ENCODE results near the gene CPNE7. TPM values are rescaled to one million over a fixed set of nuclear protein-coding genes. Genes with fewer than 3 reads are reported as not detected.
A peak's percentile ranks its signal among the peaks of the same experiment; 100 is the strongest.

Gene CPNE7
- total and polyA plus RNA-seq, 2 of the 13 experiments (the other 11 are each of a cell fraction or from before 2014, with no cell fraction given): 0.59 TPM; not detected in 1

DNA sequence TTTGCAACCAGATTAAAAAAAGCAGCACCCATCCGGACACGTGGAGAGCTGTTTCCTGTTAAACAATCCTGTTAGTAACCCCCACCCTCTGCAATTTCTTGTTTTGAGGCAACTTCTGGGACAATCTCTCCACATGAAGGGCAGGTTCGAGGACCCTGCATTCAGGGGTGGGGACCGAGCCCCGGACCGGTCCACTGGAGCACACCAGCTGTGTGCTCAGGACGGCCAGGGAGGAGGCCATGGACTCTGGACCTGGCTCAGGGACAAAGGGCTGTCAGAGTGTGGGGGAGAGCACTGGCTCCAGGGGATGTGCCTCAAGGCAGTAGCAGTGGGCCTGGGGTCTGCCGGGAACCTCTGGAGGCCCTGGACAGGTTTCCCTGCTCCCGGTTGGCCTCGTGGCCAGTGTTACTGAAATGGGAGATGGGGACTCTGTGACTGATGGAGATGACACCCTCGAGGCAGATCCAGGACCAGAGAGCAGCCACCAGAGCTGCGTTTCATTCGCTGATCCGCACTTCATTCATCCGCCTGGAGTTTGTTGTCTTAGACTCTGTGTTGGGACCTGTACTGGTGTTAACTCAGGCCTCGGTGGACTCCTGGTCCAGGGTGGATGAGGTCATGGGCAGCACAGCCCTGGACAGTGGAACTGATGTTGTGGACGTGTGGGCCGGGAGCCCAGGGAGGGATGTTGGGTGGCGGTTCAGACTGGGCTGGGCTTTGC lies 2.9 kb upstream of the CPNE7 start:
- peak overlapping the region in 2 of 3 experiments; percentile 11 to 56; a peak in 3 of 6 replicates for H3K4me3 ChIP-seq (replicated peaks in 1 of 3; ENCODE audit: insufficient read depth in 1 of 3, low read depth in 2 of 3, low read length in 3 of 3)
- in situ Hi-C loops (cut with HindIII; ENCODE audit: extremely low pct_ligation_motif_present, low pct_unique_long_range_greater_than_20kb): no loop called here
- BruUV-seq (replicated peaks): no TSS peak
- ChIA-PET CTCF (ENCODE audit: low intra/inter-chr PET ratio, low total read pairs) (no interaction called here), POLR2A (interaction anchor here (0.8 to 1.7 kb wide), 7 partner anchors 9 to 350 kb away, joined by 3 to 16 read pairs (median 4); partner anchors contain the start of gene SPG7)
- ATAC-seq (peak; percentile 36), FAIRE-seq (peak; percentile 95), DNase-seq (ENCODE audit: low spot score) (peak; percentile 73)
- peak overlapping the region; percentile 71 for H3K4me2 ChIP-seq (ENCODE audit: low read depth, low read length)
- H3K9ac ChIP-seq (ENCODE audit: insufficient read depth, low read depth, low read length): peak overlapping the region; percentile 42
- no peaks in the 10 kb centered on the region for H3K36me3 ChIP-seq (replicated peaks in 1 of 2; ENCODE audit: control insufficient read depth in 1 of 2, insufficient read depth in 2 of 2, low read length in 2 of 2)
- no peak overlapping the region for H2AFZ ChIP-seq (ENCODE audit: low read length)
- no peaks in the 10 kb centered on the region for H3K79me2 ChIP-seq (ENCODE audit: insufficient read depth, low read length)
- peaks cover 4 to 26% of the 10 kb centered on the region in 2 experiments; a peak in 3 of 5 replicates for H3K27me3 ChIP-seq (ENCODE audit: control insufficient read depth in 1 of 2, insufficient read depth in 2 of 2, low read length in 2 of 2)
- WGBS (ENCODE audit: low lambda C conversion rate): 1% methylated on average over 18 of the region's 19 CpGs
- intact Hi-C loops (cut with micrococcal nuclease; ENCODE audit: unreplicated experiment): no loop called here
- peak overlapping the region; percentile 66 for H3K27ac ChIP-seq (ENCODE audit: extremely low read length, insufficient read depth, low read length)
- H3K9me3 ChIP-seq (ENCODE audit: low read length): no peaks in the 10 kb centered on the region
- peaks cover 39% of the 10 kb centered on the region for H3K4me1 ChIP-seq (ENCODE audit: insufficient read depth, low read length)
- H4K20me1 ChIP-seq (ENCODE audit: insufficient read depth, low read length): no peaks in the 10 kb centered on the region
- TF ChIP-seq SMAD3 (CRISPR knock-in tag; IDR thresholded peaks at IDR 0.05) (no peak; the same call in 1 of the 2 replicates), CBFB (CRISPR knock-in tag; IDR thresholded peaks at IDR 0.05) (peak; percentile 69; the same call in 1 of the 2 replicates), JUNB (CRISPR knock-in tag; IDR thresholded peaks at IDR 0.05; ENCODE audit: borderline replicate concordance) (no peak), TRIM24 (CRISPR knock-in tag; IDR thresholded peaks at IDR 0.05) (no peak), KDM5B (CRISPR knock-in tag; IDR thresholded peaks at IDR 0.05; ENCODE audit: borderline replicate concordance) (peak; percentile 68; the same call in 1 of the 2 replicates), HES4 (CRISPR knock-in tag; IDR thresholded peaks at IDR 0.05; ENCODE audit: borderline replicate concordance) (no peak), XRCC5 (optimal IDR thresholded peaks at IDR 0.05; ENCODE audit: low read length) (peak; percentile 69), HOXA5 (CRISPR knock-in tag; IDR thresholded peaks at IDR 0.05) (no peak), SSRP1 (CRISPR knock-in tag; IDR thresholded peaks at IDR 0.05) (peak; percentile 65; the same call in 1 of the 2 replicates), GPN1 (CRISPR knock-in tag; IDR thresholded peaks at IDR 0.05; ENCODE audit: borderline replicate concordance) (no peak), GABPA (IDR thresholded peaks at IDR 0.05; ENCODE audit: low read depth, low read length) (no peak), GABPA (CRISPR knock-in tag; IDR thresholded peaks at IDR 0.05; ENCODE audit: low read depth) (peak; percentile 50; the same call in 1 of the 2 replicates), ZFP90 (CRISPR knock-in tag; IDR thresholded peaks at IDR 0.05; ENCODE audit: borderline replicate concordance) (no peak), KDM3A (CRISPR knock-in tag; IDR thresholded peaks at IDR 0.05; ENCODE audit: low read depth) (peak; percentile 70)
- TF ChIP-seq, protein P1, sequence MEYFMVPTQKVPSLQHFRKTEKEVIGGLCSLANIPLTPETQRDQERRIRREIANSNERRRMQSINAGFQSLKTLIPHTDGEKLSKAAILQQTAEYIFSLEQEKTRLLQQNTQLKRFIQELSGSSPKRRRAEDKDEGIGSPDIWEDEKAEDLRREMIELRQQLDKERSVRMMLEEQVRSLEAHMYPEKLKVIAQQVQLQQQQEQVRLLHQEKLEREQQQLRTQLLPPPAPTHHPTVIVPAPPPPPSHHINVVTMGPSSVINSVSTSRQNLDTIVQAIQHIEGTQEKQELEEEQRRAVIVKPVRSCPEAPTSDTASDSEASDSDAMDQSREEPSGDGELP (IDR thresholded peaks at IDR 0.05; ENCODE audit: borderline replicate concordance, low read depth): peak; percentile 94; the same call in 1 of the 2 replicates
- TF ChIP-seq, protein P2, sequence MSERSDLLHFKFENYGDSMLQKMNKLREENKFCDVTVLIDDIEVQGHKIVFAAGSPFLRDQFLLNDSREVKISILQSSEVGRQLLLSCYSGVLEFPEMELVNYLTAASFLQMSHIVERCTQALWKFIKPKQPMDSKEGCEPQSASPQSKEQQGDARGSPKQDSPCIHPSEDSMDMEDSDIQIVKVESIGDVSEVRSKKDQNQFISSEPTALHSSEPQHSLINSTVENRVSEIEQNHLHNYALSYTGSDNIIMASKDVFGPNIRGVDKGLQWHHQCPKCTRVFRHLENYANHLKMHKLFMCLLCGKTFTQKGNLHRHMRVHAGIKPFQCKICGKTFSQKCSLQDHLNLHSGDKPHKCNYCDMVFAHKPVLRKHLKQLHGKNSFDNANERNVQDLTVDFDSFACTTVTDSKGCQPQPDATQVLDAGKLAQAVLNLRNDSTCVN (CRISPR knock-in tag; IDR thresholded peaks at IDR 0.05; ENCODE audit: borderline replicate concordance): no peak; the same call in 1 of the 2 replicates
- TF ChIP-seq, protein P3, sequence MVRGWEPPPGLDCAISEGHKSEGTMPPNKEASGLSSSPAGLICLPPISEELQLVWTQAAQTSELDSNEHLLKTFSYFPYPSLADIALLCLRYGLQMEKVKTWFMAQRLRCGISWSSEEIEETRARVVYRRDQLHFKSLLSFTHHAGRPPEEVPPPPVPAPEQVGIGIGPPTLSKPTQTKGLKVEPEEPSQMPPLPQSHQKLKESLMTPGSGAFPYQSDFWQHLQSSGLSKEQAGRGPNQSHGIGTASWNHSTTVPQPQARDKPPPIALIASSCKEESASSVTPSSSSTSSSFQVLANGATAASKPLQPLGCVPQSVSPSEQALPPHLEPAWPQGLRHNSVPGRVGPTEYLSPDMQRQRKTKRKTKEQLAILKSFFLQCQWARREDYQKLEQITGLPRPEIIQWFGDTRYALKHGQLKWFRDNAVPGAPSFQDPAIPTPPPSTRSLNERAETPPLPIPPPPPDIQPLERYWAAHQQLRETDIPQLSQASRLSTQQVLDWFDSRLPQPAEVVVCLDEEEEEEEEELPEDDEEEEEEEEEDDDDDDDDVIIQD (CRISPR knock-in tag; IDR thresholded peaks at IDR 0.05; ENCODE audit: low read depth): peak; percentile 40; the same call in 1 of the 2 replicates
- TF ChIP-seq, protein P4, sequence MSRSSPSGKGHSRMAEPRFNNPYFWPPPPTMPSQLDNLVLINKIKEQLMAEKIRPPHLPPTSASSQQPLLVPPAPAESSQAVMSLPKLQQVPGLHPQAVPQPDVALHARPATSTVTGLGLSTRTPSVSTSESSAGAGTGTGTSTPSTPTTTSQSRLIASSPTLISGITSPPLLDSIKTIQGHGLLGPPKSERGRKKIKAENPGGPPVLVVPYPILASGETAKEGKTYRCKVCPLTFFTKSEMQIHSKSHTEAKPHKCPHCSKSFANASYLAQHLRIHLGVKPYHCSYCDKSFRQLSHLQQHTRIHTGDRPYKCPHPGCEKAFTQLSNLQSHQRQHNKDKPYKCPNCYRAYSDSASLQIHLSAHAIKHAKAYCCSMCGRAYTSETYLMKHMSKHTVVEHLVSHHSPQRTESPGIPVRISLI (CRISPR knock-in tag; IDR thresholded peaks at IDR 0.05; ENCODE audit: borderline replicate concordance): peak; percentile 72
- TF ChIP-seq, protein P5, sequence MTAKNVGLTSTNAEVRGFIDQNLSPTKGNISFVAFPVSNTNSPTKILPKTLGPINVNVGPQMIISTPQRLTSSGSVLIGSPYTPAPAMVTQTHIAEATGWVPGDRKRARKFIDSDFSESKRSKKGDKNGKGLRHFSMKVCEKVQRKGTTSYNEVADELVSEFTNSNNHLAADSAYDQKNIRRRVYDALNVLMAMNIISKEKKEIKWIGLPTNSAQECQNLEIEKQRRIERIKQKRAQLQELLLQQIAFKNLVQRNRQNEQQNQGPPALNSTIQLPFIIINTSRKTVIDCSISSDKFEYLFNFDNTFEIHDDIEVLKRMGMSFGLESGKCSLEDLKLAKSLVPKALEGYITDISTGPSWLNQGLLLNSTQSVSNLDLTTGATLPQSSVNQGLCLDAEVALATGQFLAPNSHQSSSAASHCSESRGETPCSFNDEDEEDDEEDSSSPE (CRISPR knock-in tag; IDR thresholded peaks at IDR 0.05): peak; percentile 63; the same call in 1 of the 2 replicates

Measured in HepG2 (cell line).